Measurements from ENCODE around the gene C4orf46.

DNA sequence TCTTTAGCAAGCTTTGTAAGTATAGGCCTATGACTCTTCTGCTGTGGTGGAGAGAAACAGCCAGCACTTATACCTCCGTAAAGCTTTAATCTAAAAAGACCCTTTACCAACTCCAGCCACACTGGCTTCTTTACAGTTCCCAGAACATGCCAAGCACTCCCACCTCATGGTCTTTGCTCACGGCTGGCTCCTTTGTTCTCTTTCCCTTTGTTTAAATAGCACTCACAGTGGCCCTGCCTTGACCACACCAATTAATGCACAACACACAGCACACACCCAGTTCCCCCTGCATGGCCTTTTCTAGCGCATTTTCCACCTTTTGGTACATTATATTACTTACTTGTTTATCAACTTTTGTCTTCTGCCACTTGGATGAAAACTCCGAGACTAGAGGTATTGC lies 32.6 kb upstream of the C4orf46 start:
- no peak for TF ChIP-seq POLR2AphosphoS5 (IDR thresholded peaks at IDR 0.05; ENCODE audit: borderline replicate concordance, low read depth, low read length)
- no peak for TF ChIP-seq EZH2 (IDR thresholded peaks at IDR 0.05)
- TF ChIP-seq FOXP2 (optimal IDR thresholded peaks at IDR 0.05; ENCODE audit: control extremely low read depth, extremely low read length, insufficient read depth): no peak

All from SK-N-MC (cell line).